Right kidney (tissue), 1 donor: ENCODE data around the gene JMJD1C.

Experiments used
- DNase-seq: peaks from one replicate; pipeline ENCODE4 v3.0.0-alpha.2; 2016

The JMJD1C gene

GRCh38 chr10:63132651-63133055 lies 333.1 kb downstream of the JMJD1C start:
- no peak for DNase-seq

- DNase-seq = no peak
Measured at GRCh38 chr10:63129888-63130287, 335.9 kb downstream of the JMJD1C start.

- no peak for DNase-seq
Measured at GRCh38 chr10:63128443-63128842, 337.3 kb downstream of the JMJD1C start.

GRCh38 chr10:63125459-63125858 lies 340.3 kb downstream of the JMJD1C start:
- DNase-seq = no peak

GRCh38 chr10:63123727-63124362 lies 341.9 kb downstream of the JMJD1C start:
- no peak for DNase-seq

- peak; percentile 9 for DNase-seq
Measured at GRCh38 chr10:63120554-63120953, 345.2 kb downstream of the JMJD1C start.

GRCh38 chr10:63119041-63119440 lies 346.7 kb downstream of the JMJD1C start:
- no peak for DNase-seq
